ENCODE results near the gene XXYLT1. TPM values are rescaled to one million over a fixed set of nuclear protein-coding genes. Genes with fewer than 3 reads are reported as not detected.

XXYLT1 gene
- total and polyA plus RNA-seq, 9 of the 15 experiments (the other 6 are each of a cell fraction or from before 2014, with no cell fraction given), result 1.9 to 18.9 (median 15.0) TPM

- TF ChIP-seq KLF10 (CRISPR knock-in tag; IDR thresholded peaks at IDR 0.05) (no peak), AFF1 (IDR thresholded peaks at IDR 0.05; ENCODE audit: low read depth in 1 of 2, partially characterized antibody in 2 of 2) (no peak), MCM3 (IDR thresholded peaks at IDR 0.05) (no peak), THRB (CRISPR knock-in tag; conservative IDR thresholded peaks at IDR 0.05) (no peak), ZNF589 (CRISPR knock-in tag; IDR thresholded peaks at IDR 0.05; ENCODE audit: low read depth) (no peak), NR2C1 (IDR thresholded peaks at IDR 0.05) (no peak; the same call in 1 of the 2 replicates), NR2C1 (tag; IDR thresholded peaks at IDR 0.05) (peak; percentile 84), ZBED1 (IDR thresholded peaks at IDR 0.05) (no peak), CREB3 (tag; conservative IDR thresholded peaks at IDR 0.05; ENCODE audit: low read depth) (peak; percentile 87), RERE (CRISPR knock-in tag; IDR thresholded peaks at IDR 0.05; ENCODE audit: borderline replicate concordance) (no peak), IFI16 (CRISPR knock-in tag; IDR thresholded peaks at IDR 0.05) (no peak), ZNF143 (CRISPR knock-in tag; IDR thresholded peaks at IDR 0.05) (no peak), WHSC1 (IDR thresholded peaks at IDR 0.05; ENCODE audit: low read length) (no peak), PCBP2 (IDR thresholded peaks at IDR 0.05; ENCODE audit: low read depth, low read length, poor library complexity, severe bottlenecking) (no peak), HNRNPLL (IDR thresholded peaks at IDR 0.05; ENCODE audit: low read depth, low read length, poor library complexity, severe bottlenecking) (no peak), CGGBP1 (CRISPR knock-in tag; IDR thresholded peaks at IDR 0.05) (no peak)
These were observed 106.2 kb downstream of the XXYLT1 start (continued) for GRCh38 chr3:195164573-195165264.

Measured in K562 (cell line).